OCI-LY7 (cell line): ENCODE data around the gene KLK3. TPM values are rescaled to one million over a fixed set of nuclear protein-coding genes. Genes with fewer than 3 reads are reported as not detected.

Source experiments
- BruUV-seq: library from RNA; stranded (reverse); fragments of 400-500 nt; replicated peaks from 2 replicates; lab custom pipeline; 2021; lab: Mats Ljungman, UMichigan
- CTCF ChIA-PET: fragments of 300-600 bp; sonication (Branson Sonifier 250); formaldehyde crosslinking; loops from one replicate; lab custom pipeline; 2022; ENCODE audit warnings: antibody characterized with exemption; ENCODE audit not compliant: unreplicated experiment; lab: Charles Lee
- POLR2A ChIA-PET: fragments of 300-600 bp; sonication (Branson Sonifier 250); formaldehyde crosslinking; loops from one replicate; lab custom pipeline; 2022; ENCODE audit warnings: antibody characterized with exemption; lab: Charles Lee
- DNase-seq: peaks from one replicate; pipeline ENCODE4 v3.0.0-alpha.2; 2015; ENCODE audit warnings: low spot score
- H2AFZ ChIP-seq: fragments of 200-600 bp; sonication (generic), shearing (Covaris generic); 2 replicates; pipeline ENCODE4 v1.6.1; 2014; ENCODE audit warnings: mild to moderate bottlenecking, antibody characterized with exemption, low read length, moderate library complexity
- H3K27ac ChIP-seq: fragments of 200-600 bp; sonication (generic); 2 replicates; pipeline ENCODE4 v1.5.1; 2014; ENCODE audit warnings: mixed run types, low read depth, mild to moderate bottlenecking, moderate library complexity, low read length, inconsistent platforms; ENCODE audit not compliant: poor library complexity, severe bottlenecking
- H3K36me3 ChIP-seq: fragments of 200-600 bp; sonication (generic); 2 replicates; pipeline ENCODE4 v1.6.1; 2014; ENCODE audit warnings: mild to moderate bottlenecking, antibody characterized with exemption, low read length, moderate library complexity, mixed read lengths; ENCODE audit not compliant: insufficient read depth
- H3K4me1 ChIP-seq: fragments of 200-600 bp; sonication (generic); 2 replicates; pipeline ENCODE4 v1.5.1; 2014; ENCODE audit warnings: mild to moderate bottlenecking, low read length; ENCODE audit not compliant: insufficient read depth, poor library complexity, severe bottlenecking
- H3K4me2 ChIP-seq: fragments of 200-600 bp; sonication (generic); 2 replicates; pipeline ENCODE4 v1.6.1; 2014; ENCODE audit warnings: mild to moderate bottlenecking, low read length
- H3K4me3 ChIP-seq: fragments of 200-600 bp; sonication (generic); 2 replicates; pipeline ENCODE4 v1.5.1; 2014; ENCODE audit warnings: mild to moderate bottlenecking, low read depth, low read length; ENCODE audit not compliant: poor library complexity, severe bottlenecking
- H3K79me2 ChIP-seq: fragments of 200-600 bp; sonication (generic); 2 replicates; pipeline ENCODE4 v1.6.1; 2016; ENCODE audit warnings: low read depth, mild to moderate bottlenecking, low read length, moderate library complexity, mixed read lengths; ENCODE audit not compliant: insufficient read depth
- H3K9me2 ChIP-seq: fragments of 200-600 bp; sonication (generic); 2 replicates; pipeline ENCODE4 v1.6.1; 2016; ENCODE audit warnings: mild to moderate bottlenecking, low read length, mixed read lengths; ENCODE audit not compliant: insufficient read depth
- H3K9me3 ChIP-seq: fragments of 200-600 bp; sonication (generic); 2 replicates; pipeline ENCODE4 v1.6.1; 2014; ENCODE audit warnings: mild to moderate bottlenecking, mixed run types, low read length, mixed read lengths
- H4K20me1 ChIP-seq: fragments of 200-600 bp; sonication (generic); 2 replicates; pipeline ENCODE4 v1.6.1; 2014; ENCODE audit warnings: mild to moderate bottlenecking, antibody characterized with exemption, low read length, moderate library complexity, mixed read lengths; ENCODE audit not compliant: insufficient read depth
- CTCF ChIP-seq: fragments of 200-600 bp; sonication (generic); conservative IDR thresholded peaks from 2 replicates; pipeline ENCODE4 v1.5.1; 2014; ENCODE audit warnings: mild to moderate bottlenecking, antibody characterized with exemption, low read length, moderate library complexity, mixed read lengths
- EZH2phosphoT487 ChIP-seq: fragments of 200-600 bp; sonication (generic); IDR thresholded peaks from 2 replicates; pipeline ENCODE4 v1.6.1; 2018; ENCODE audit warnings: low read depth, borderline replicate concordance, mild to moderate bottlenecking, mixed run types, antibody characterized with exemption, low read length, moderate library complexity, mixed read lengths
- intact Hi-C: fragments of 100-400 bp; cut with micrococcal nuclease; formaldehyde crosslinking; loops from one replicate; pipeline ENCODE4 v1.10.0; 2022; ENCODE audit not compliant: unreplicated experiment
- total RNA-seq, 2 experiments: library from RNA; depleted of rRNA in 1 of 2; stranded (reverse); fragments of >200 nt in 1 of 2; shearing (Covaris generic) in 1 of 2; gene quantifications; 2 replicates each; pipeline ENCODE4 v1.2.3, GENCODE V29; 2014 to 2022

KLK3 gene
- total RNA-seq, 2 experiments from 2014 or later = not detected

- no peaks in the 10 kb centered on the region for H4K20me1 ChIP-seq
- POLR2A ChIA-PET = no interaction called here
- no TSS peak for BruUV-seq
- DNase-seq = no peak
- peaks cover 5% of the 10 kb centered on the region for H3K4me1 ChIP-seq
- no peak for TF ChIP-seq EZH2phosphoT487
- H2AFZ ChIP-seq = no peak overlapping the region
- no peaks in the 10 kb centered on the region for H3K9me3 ChIP-seq
- no peaks in the 10 kb centered on the region for H3K36me3 ChIP-seq
- H3K4me2 ChIP-seq = no peak overlapping the region
- no peak overlapping the region for H3K4me3 ChIP-seq
- H3K79me2 ChIP-seq = no peaks in the 10 kb centered on the region
- intact Hi-C loops = no loop called here
- H3K27ac ChIP-seq = no peak overlapping the region
- CTCF ChIA-PET = no interaction called here
- H3K9me2 ChIP-seq = no peaks in the 10 kb centered on the region
These were observed 14.7 kb upstream of the KLK3 start for GRCh38 chr19:50839712-50840655.

- DNase-seq = no peak
- Histone ChIP-seq H4K20me1 (no peaks in the 10 kb centered on the region), H3K4me3 (no peak overlapping the region), H3K4me2 (no peak overlapping the region), H3K9me3 (no peaks in the 10 kb centered on the region), H2AFZ (no peak overlapping the region), H3K79me2 (no peaks in the 10 kb centered on the region), H3K27ac (no peak overlapping the region), H3K4me1 (no peaks in the 10 kb centered on the region), H3K9me2 (no peaks in the 10 kb centered on the region), H3K36me3 (no peaks in the 10 kb centered on the region)
- BruUV-seq = no TSS peak
- ChIA-PET CTCF (no interaction called here), POLR2A (no interaction called here)
- no peak for TF ChIP-seq EZH2phosphoT487
- TF ChIP-seq CTCF = no peak
- intact Hi-C loops = no loop called here
These were observed 12.6 kb upstream of the KLK3 start for GRCh38 chr19:50842130-50842529.

- POLR2A ChIA-PET = no interaction called here
- DNase-seq = no peak
- Histone ChIP-seq H3K4me2 (no peak overlapping the region), H3K4me1 (no peaks in the 10 kb centered on the region), H3K36me3 (no peaks in the 10 kb centered on the region), H3K79me2 (no peaks in the 10 kb centered on the region), H3K9me3 (no peaks in the 10 kb centered on the region), H3K9me2 (no peaks in the 10 kb centered on the region), H3K4me3 (no peak overlapping the region), H3K27ac (no peak overlapping the region), H2AFZ (no peak overlapping the region), H4K20me1 (no peaks in the 10 kb centered on the region)
- CTCF ChIA-PET = no interaction called here
- TF ChIP-seq CTCF = no peak
- TF ChIP-seq EZH2phosphoT487 = no peak
- intact Hi-C loops = no loop called here
- BruUV-seq = no TSS peak
These were observed 11.5 kb upstream of the KLK3 start for GRCh38 chr19:50843205-50843604.
